ENCODE results near the gene SMIM34. TPM values are rescaled to one million over a fixed set of nuclear protein-coding genes. Genes with fewer than 3 reads are reported as not detected.

Gene SMIM34
- total RNA-seq, 3 donors from 2014 or later: not detected

DNA sequence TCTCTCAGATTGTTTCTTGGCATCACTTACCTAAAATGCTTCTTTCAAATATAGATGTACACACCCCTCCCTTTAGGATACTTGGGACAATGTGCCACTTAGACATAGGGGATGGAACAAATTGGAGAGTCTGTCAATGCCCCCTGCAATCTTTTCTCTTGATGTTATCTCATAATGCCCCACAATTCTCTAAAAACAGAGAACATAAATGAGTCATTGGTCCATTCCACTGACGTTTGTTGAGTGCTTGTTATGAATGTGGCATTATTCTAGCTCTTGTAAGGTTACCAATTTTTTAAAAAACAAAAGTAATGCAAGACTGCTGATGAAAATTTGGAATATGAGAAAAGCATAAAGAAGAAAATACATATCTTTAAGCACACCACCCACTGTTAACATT, 54.0 kb downstream of the SMIM34 start:
- Histone ChIP-seq H3K27ac (no peak overlapping the region), H3K9me3 (no peaks in the 10 kb centered on the region), H3K36me3 (no peaks in the 10 kb centered on the region), H3K4me3 (no peak overlapping the region), H3K27me3 (no peaks in the 10 kb centered on the region), H3K4me1 (no peaks in the 10 kb centered on the region)
- no peak for DNase-seq (ENCODE audit: low spot score in 2 of 2)
- intact Hi-C loops (cut with DNase I; ENCODE audit: low total_unique reads): no loop called here
- TF ChIP-seq CTCF (IDR thresholded peaks at IDR 0.05): no peak
- TF ChIP-seq POLR2A (IDR thresholded peaks at IDR 0.05): no peak
- TF ChIP-seq POLR2AphosphoS5 (IDR thresholded peaks at IDR 0.05): no peak

Other genes starting within 250 kb of the SMIM34 start
- under 1 TPM in 1 of 3 donors, not detected in 2; 0.66 TPM for gene KCNE2, start 59.9 kb downstream of the SMIM34 start, total RNA-seq
- 10 to 100 TPM in 2 of 3 donors, 1 to 10 TPM in 1; 8.2 to 22.5 (median 16.4) TPM for gene SMIM11, start 48.4 kb downstream of the SMIM34 start, total RNA-seq
- gene KCNE1, start 88.3 kb upstream of the SMIM34 start, total RNA-seq: 1 to 10 TPM; 1.6 to 6.7 (median 2.2) TPM
- gene RCAN1, start 191.2 kb upstream of the SMIM34 start, total RNA-seq: 10 to 100 TPM; 30.1 to 73.0 (median 47.9) TPM
- 10 to 100 TPM in 2 of 3 donors, 1 to 10 TPM in 1; 10.0 to 34.1 (median 14.4) TPM for gene CLIC6, start 245.0 kb upstream of the SMIM34 start, total RNA-seq